Mammary epithelial cell (primary cell): ENCODE results near the gene ZGPAT.

ENCODE experiments used
- EZH2 ChIP-seq: IDR thresholded peaks from 2 replicates; pipeline ENCODE4 v1.6.1; 2012; ENCODE audit warnings: low read length, inconsistent platforms, borderline replicate concordance
- TF ChIP-seq, protein P1 (sequence below), 2 donors: IDR thresholded peaks in 1 of 2; conservative IDR thresholded peaks in 1 of 2; 2 replicates each; pipeline ENCODE4 v1.5.1; 2011 to 2012; ENCODE audit warnings: inconsistent platforms in 2 of 2, low read length in 2 of 2, mild to moderate bottlenecking in 2 of 2, control low read depth in 1 of 2, low read depth in 1 of 2; ENCODE audit not compliant: insufficient read depth in 1 of 2; ENCODE audit errors: extremely low read depth in 1 of 2

GRCh38 chr20:63733579-63734081, 25.8 kb downstream of the ZGPAT start:
- TF ChIP-seq, protein P1, sequence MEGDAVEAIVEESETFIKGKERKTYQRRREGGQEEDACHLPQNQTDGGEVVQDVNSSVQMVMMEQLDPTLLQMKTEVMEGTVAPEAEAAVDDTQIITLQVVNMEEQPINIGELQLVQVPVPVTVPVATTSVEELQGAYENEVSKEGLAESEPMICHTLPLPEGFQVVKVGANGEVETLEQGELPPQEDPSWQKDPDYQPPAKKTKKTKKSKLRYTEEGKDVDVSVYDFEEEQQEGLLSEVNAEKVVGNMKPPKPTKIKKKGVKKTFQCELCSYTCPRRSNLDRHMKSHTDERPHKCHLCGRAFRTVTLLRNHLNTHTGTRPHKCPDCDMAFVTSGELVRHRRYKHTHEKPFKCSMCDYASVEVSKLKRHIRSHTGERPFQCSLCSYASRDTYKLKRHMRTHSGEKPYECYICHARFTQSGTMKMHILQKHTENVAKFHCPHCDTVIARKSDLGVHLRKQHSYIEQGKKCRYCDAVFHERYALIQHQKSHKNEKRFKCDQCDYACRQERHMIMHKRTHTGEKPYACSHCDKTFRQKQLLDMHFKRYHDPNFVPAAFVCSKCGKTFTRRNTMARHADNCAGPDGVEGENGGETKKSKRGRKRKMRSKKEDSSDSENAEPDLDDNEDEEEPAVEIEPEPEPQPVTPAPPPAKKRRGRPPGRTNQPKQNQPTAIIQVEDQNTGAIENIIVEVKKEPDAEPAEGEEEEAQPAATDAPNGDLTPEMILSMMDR (conservative IDR thresholded peaks at IDR 0.05 in 1 of 2, IDR thresholded peaks at IDR 0.05 in 1 of 2; ENCODE audit: extremely low read depth in 1 of 2, insufficient read depth in 1 of 2, low read depth in 1 of 2, low read length in 2 of 2): no peak
- TF ChIP-seq EZH2: no peak
